Activated CD4-positive, alpha-beta T cell treated with anti-CD3 and anti-CD28 coated beads, Interleukin-2, amount 50 U/mL, for 1 hour (primary cell): ENCODE results near the gene COMTD1.
A peak's percentile ranks its signal among the peaks of the same experiment; 100 is the strongest.

Source experiments
- DNase-seq: peaks from one replicate; pipeline ENCODE4 v3.0.0-alpha.2; 2020

The COMTD1 gene

GRCh38 chr10:75235375-75236177 lies at the start of gene COMTD1:
TSS of gene COMTD1 (minus strand) at chr10:75235957. CDS start at chr10:75235928, 29 bp downstream.
- peak; percentile 93 for DNase-seq

GRCh38 chr10:75283671-75284470 lies 48.1 kb upstream of the COMTD1 start:
- no peak for DNase-seq

- DNase-seq, result no peak
These were observed 47.4 kb upstream of the COMTD1 start for GRCh38 chr10:75283078-75283670.

GRCh38 chr10:75281974-75282373 lies 46.2 kb upstream of the COMTD1 start:
- DNase-seq, result no peak

GRCh38 chr10:75280236-75280635 lies 44.5 kb upstream of the COMTD1 start:
- DNase-seq, result no peak

GRCh38 chr10:75276069-75276872 lies 40.5 kb upstream of the COMTD1 start:
- DNase-seq, result no peak

GRCh38 chr10:75272896-75273295 lies 37.1 kb upstream of the COMTD1 start:
- no peak for DNase-seq

- no peak for DNase-seq
These were observed 36.3 kb upstream of the COMTD1 start for GRCh38 chr10:75272094-75272493.

- DNase-seq, result no peak
These were observed 33.8 kb upstream of the COMTD1 start for GRCh38 chr10:75269605-75270004.

GRCh38 chr10:75266945-75267344 lies 31.2 kb upstream of the COMTD1 start:
- no peak for DNase-seq

GRCh38 chr10:75265856-75266255 lies 30.1 kb upstream of the COMTD1 start:
- no peak for DNase-seq

- no peak for DNase-seq
These were observed 28.0 kb upstream of the COMTD1 start for GRCh38 chr10:75263806-75264205.

- no peak for DNase-seq
These were observed 26.3 kb upstream of the COMTD1 start for GRCh38 chr10:75261813-75262705.

GRCh38 chr10:75260990-75261389 lies 25.2 kb upstream of the COMTD1 start:
- no peak for DNase-seq

- no peak for DNase-seq
These were observed 19.0 kb upstream of the COMTD1 start for GRCh38 chr10:75254739-75255138.

GRCh38 chr10:75253281-75254220 lies 17.8 kb upstream of the COMTD1 start:
- no peak for DNase-seq

- DNase-seq, result no peak
These were observed 15.2 kb upstream of the COMTD1 start for GRCh38 chr10:75250934-75251333.

- DNase-seq, result no peak
These were observed 12.0 kb upstream of the COMTD1 start for GRCh38 chr10:75247797-75248196.

GRCh38 chr10:75246506-75246905 lies 10.7 kb upstream of the COMTD1 start:
- no peak for DNase-seq
